Retina (tissue), 1 donor: ENCODE results near the gene CCL11.

Experiments
- DNase-seq: peaks from one replicate; pipeline ENCODE4 v3.0.0-alpha.2; 2016

CCL11 gene

GRCh38 chr17:34257986-34258326 lies 27.6 kb upstream of the CCL11 start:
- DNase-seq: no peak

GRCh38 chr17:34259146-34259545 lies 26.4 kb upstream of the CCL11 start:
- DNase-seq: no peak

GRCh38 chr17:34260861-34261260 lies 24.7 kb upstream of the CCL11 start:
- DNase-seq: no peak

- DNase-seq: no peak
Measured at GRCh38 chr17:34261568-34262337, 23.8 kb upstream of the CCL11 start.

GRCh38 chr17:34265711-34266110 lies 19.8 kb upstream of the CCL11 start:
- no peak for DNase-seq

GRCh38 chr17:34269969-34270368 lies 15.6 kb upstream of the CCL11 start, which contains the start of gene CCL7:
CCL7 (plus strand) TSS chr17:34270221; CDS start chr17:34270291, 70 bp downstream.
- no peak for DNase-seq

- no peak for DNase-seq
Measured at GRCh38 chr17:34275881-34276280, 9.7 kb upstream of the CCL11 start.

GRCh38 chr17:34276826-34277225 lies 8.7 kb upstream of the CCL11 start:
- no peak for DNase-seq

- no peak for DNase-seq
Measured at GRCh38 chr17:34283571-34283970, 2.0 kb upstream of the CCL11 start.

GRCh38 chr17:34287875-34288274 lies 2.3 kb downstream of the CCL11 start:
- no peak for DNase-seq

- no peak for DNase-seq
Measured at GRCh38 chr17:34290586-34290985, 5.0 kb downstream of the CCL11 start.

- no peak for DNase-seq
Measured at GRCh38 chr17:34291721-34292348, 6.3 kb downstream of the CCL11 start.

GRCh38 chr17:34299027-34299426 lies 13.5 kb downstream of the CCL11 start:
- no peak for DNase-seq

GRCh38 chr17:34299956-34300577 lies 14.5 kb downstream of the CCL11 start:
- no peak for DNase-seq

- no peak for DNase-seq
Measured at GRCh38 chr17:34300652-34301370, 15.3 kb downstream of the CCL11 start.

- DNase-seq: no peak
Measured at GRCh38 chr17:34301986-34302385, 16.4 kb downstream of the CCL11 start.

- DNase-seq: no peak
Measured at GRCh38 chr17:34302636-34303035, 17.1 kb downstream of the CCL11 start.

GRCh38 chr17:34303606-34304005 lies 18.1 kb downstream of the CCL11 start:
- DNase-seq: no peak

GRCh38 chr17:34305061-34305460 lies 19.5 kb downstream of the CCL11 start:
- no peak for DNase-seq

GRCh38 chr17:34305606-34306005 lies 20.1 kb downstream of the CCL11 start:
- no peak for DNase-seq

- no peak for DNase-seq
Measured at GRCh38 chr17:34306466-34306865, 20.9 kb downstream of the CCL11 start.

GRCh38 chr17:34307110-34307509 lies 21.6 kb downstream of the CCL11 start:
- no peak for DNase-seq

GRCh38 chr17:34308371-34308770 lies 22.8 kb downstream of the CCL11 start:
- no peak for DNase-seq

- no peak for DNase-seq
Measured at GRCh38 chr17:34311291-34311690, 25.7 kb downstream of the CCL11 start.
